Measurements from ENCODE around the gene PROM1. TPM values are rescaled to one million over a fixed set of nuclear protein-coding genes. Genes with fewer than 3 reads are reported as not detected.

PROM1 gene
- total RNA-seq, 6 experiments from 2014 or later: 0.86 to 2.2 (median 1.3) TPM

- no peaks in the 10 kb centered on the region for H3K27me3 ChIP-seq
- TF ChIP-seq CTCF (IDR thresholded peaks at IDR 0.05): no peak
- no peak for TF ChIP-seq POLR2A (IDR thresholded peaks at IDR 0.05)
- H3K4me3 ChIP-seq: no peak overlapping the region
- DNase-seq: no peak
- H3K27ac ChIP-seq: no peak overlapping the region
- no peak for ATAC-seq
- H3K36me3 ChIP-seq: no peaks in the 10 kb centered on the region
- H3K9me3 ChIP-seq: no peaks in the 10 kb centered on the region
- intact Hi-C loops (cut with DNase I): no loop called here
- no peaks in the 10 kb centered on the region for H3K4me1 ChIP-seq
- WGBS (ENCODE audit: insufficient coverage, low coverage, low lambda C conversion rate, missing lambda C conversion rate): 57% methylated on average over 10 of the region's 10 CpGs
Measured at GRCh38 chr4:15935504-15936402, 148.1 kb downstream of the PROM1 start.

- intact Hi-C loops (cut with DNase I): no loop called here
- H3K4me3 ChIP-seq: no peak overlapping the region
- no peaks in the 10 kb centered on the region for H3K9me3 ChIP-seq
- no peak for TF ChIP-seq POLR2A (IDR thresholded peaks at IDR 0.05)
- TF ChIP-seq CTCF (IDR thresholded peaks at IDR 0.05): no peak
- no peaks in the 10 kb centered on the region for H3K36me3 ChIP-seq
- no peaks in the 10 kb centered on the region for H3K4me1 ChIP-seq
- DNase-seq: no peak
- no peaks in the 10 kb centered on the region for H3K27me3 ChIP-seq
- 44% methylated on average over 2 of the region's 3 CpGs for WGBS (ENCODE audit: insufficient coverage, low coverage, low lambda C conversion rate, missing lambda C conversion rate)
- H3K27ac ChIP-seq: no peak overlapping the region
- ATAC-seq: no peak
Measured at GRCh38 chr4:15934259-15934658, 149.6 kb downstream of the PROM1 start.

- intact Hi-C loops (cut with DNase I): no loop called here
- Histone ChIP-seq H3K27me3 (no peaks in the 10 kb centered on the region), H3K4me3 (no peak overlapping the region), H3K9me3 (no peaks in the 10 kb centered on the region), H3K36me3 (no peaks in the 10 kb centered on the region), H3K4me1 (no peaks in the 10 kb centered on the region), H3K27ac (no peak overlapping the region)
- ATAC-seq (no peak), DNase-seq (no peak)
- WGBS (ENCODE audit: insufficient coverage, low coverage, low lambda C conversion rate, missing lambda C conversion rate): 76% methylated on average over 4 of the region's 5 CpGs
- TF ChIP-seq CTCF (IDR thresholded peaks at IDR 0.05): no peak
- no peak for TF ChIP-seq POLR2A (IDR thresholded peaks at IDR 0.05)
Measured at GRCh38 chr4:15931451-15932210, 152.2 kb downstream of the PROM1 start.

- 83% methylated on average over 6 of the region's 7 CpGs for WGBS (ENCODE audit: insufficient coverage, low coverage, low lambda C conversion rate, missing lambda C conversion rate)
- no peak for TF ChIP-seq POLR2A (IDR thresholded peaks at IDR 0.05)
- no peak for TF ChIP-seq CTCF (IDR thresholded peaks at IDR 0.05)
- intact Hi-C loops (cut with DNase I): no loop called here
- H3K27ac ChIP-seq: no peak overlapping the region
- no peak for DNase-seq
- H3K36me3 ChIP-seq: no peaks in the 10 kb centered on the region
- ATAC-seq: no peak
- H3K4me1 ChIP-seq: no peaks in the 10 kb centered on the region
- H3K4me3 ChIP-seq: no peak overlapping the region
- H3K9me3 ChIP-seq: no peaks in the 10 kb centered on the region
- no peaks in the 10 kb centered on the region for H3K27me3 ChIP-seq
Measured at GRCh38 chr4:15930314-15930713, 153.5 kb downstream of the PROM1 start.
